ENCODE measurements around the gene PPIB.

The PPIB gene

DNA sequence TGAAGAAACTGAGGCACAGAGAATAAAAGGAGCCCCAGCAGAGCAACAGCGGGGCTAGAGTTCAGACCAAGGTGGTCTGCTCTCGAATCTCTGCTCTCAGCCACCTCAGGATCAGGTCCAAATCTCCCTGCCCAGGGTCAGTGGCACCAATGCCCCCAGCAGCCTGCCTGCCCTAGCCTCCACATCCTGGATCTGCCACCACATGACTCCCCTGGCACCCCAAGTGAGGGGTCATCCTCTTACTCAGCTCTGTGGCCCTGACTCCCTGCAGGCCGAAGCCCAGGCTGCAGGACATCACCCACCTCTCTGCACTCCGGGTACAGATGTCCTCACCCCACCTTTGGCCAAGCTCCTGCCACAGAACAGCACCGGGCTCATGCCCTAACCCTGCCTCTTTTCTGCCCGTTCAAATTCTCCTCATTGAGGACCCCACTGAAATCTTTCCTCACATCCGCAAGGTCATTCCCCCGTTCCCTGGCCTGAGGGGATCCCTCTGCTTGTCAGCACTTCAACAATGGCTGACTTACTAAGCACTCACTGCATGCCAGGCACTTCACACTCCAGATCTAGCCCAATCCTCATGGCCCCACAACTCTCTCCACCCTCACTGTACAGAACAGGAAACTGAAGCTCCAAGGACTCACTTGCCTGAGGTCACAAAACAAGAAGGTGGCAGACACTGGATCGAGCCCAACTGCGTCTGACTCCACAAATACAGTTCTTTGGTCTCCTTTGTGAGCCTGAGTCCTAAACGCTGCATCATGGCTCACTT is 4.3 kb downstream of the PPIB start:
- no peak for DNase-seq (ENCODE audit: low read depth, low spot score)

DNA sequence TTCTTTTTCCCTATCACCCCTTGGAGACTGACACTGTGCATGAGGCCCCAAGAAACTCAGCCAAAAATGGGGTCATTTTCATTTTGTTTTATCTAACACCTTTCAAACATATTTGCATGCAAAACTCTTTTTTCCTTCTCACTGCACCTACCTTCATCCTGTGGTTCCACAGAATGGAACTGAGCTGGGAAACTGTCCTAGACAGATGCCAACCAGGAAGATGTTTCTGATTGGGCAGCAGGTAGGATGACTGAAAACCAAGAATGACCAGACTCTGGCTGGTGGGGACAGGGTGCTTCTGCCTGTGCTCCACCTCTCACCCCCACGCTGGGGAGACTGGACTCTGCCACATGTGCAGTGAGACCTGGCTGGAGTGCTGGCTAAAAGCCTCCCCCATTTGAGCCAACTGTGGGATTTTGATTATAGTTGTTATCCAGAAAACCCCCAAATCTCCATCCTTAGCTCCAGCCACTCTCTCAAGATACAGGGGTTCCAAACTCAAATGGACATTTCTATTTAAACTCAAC is 5.2 kb downstream of the PPIB start:
- DNase-seq (ENCODE audit: low read depth, low spot score): no peak

DNA sequence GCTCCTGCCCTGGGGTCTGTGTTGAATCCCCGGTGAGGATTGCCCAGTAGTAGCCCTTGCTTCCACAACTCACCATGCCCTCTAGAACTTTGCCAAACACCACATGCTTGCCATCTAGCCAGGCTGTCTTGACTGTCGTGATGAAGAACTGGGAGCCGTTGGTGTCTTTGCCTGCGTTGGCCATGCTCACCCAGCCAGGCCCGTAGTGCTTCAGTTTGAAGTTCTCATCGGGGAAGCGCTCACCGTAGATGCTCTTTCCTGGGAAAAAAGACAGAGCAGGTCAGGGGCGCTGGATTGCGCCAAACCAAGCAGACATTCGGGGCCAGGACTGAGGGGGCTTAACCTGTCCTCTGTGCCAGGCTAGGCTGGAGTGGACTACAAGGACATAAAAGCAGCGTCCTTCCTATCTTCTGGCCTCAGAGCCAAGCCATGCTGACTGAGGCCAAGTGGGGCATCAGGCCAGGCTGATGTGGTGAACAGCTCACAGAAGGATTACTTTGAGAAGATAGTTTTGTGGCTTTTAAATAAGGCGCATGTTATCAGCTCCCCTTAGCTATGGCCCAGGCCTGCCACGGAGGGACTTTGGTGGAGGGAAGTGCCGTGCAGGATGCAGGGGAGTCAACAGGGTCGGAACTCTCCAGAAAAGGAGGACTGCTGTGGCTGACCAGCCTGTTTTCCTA is 6.0 kb downstream of the PPIB start:
- no peak for DNase-seq (ENCODE audit: low read depth, low spot score)

DNA sequence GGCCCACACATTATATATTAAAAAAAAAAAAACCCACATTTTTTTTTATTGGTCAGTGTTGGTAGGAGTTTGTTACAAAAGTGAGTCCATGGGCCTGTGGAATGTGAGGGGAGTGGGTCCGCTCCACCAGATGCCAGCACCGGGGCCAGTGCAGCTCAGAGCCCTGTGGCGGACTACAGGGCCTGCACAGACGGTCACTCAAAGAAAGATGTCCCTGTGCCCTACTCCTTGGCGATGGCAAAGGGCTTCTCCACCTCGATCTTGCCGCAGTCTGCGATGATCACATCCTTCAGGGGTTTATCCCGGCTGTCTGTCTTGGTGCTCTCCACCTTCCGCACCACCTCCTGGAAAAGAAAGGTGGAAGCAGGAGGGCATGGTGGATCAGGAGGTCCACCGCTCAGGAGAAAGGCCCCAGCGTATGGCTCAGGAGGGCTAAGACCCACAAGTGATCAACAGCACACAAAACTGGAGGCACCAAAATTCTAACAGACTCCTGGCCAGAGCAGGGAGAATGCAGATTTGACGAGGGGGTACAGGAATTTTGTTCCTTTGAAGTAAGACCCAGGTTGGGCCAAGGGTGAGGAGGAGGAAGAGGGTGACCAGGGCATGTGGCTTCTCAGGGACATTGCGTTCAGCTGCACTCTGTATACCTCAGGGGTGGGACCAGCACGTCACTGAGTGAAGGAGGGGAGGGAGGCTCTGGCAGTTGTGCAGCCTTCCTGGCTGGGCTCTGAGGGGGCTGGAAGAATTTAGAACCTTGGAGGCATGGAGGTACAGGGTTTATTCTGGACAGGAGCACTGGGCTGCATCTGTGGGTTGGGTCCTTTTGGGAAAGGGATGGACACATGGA is 6.8 kb downstream of the PPIB start:
- DNase-seq (ENCODE audit: low read depth, low spot score): no peak

DNA sequence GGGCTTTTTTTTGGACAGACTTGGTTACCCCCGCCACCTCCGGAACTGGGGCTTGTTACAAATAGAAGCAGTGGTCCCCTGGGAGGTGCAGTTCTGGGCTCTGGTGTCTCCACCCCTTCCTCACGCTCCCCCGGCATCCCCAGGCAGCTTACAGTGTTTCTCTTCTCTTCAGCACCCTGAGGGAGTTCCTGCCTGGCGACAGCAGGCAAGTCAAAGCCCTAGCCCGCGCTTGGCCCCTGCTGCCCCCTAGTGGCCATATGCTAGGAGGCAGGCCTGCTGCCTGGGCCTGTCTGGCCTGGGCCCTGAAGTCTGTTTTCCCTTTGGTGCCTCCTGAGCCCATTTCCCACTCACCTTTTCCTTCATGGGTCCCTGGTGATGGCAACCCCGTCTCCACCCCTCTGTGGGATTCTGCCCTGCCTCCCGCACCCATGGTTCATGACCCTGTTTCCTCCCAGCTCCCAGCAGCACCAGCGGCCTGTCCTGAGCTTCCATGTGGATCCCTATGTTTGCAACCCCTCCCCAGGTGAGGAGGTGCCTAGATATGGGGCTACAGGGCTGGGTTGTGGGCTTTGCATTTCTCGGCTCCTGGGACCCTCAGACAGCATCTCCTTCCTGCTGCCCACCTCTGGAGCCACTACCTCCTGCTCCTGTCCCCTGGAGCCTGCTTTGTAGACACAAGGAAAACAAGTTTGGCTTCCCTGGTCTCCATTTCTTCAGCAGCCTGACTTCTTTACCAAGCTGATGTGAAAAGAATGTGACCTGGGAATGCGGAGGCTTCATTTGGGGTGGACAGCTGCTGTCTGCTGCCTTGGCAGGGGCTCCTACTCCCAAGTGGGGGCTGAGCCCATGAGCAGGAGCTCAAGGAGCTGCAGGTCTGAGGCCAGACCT is 9.1 kb downstream of the PPIB start:
- peak; percentile 57 for DNase-seq (ENCODE audit: low read depth, low spot score)

DNA sequence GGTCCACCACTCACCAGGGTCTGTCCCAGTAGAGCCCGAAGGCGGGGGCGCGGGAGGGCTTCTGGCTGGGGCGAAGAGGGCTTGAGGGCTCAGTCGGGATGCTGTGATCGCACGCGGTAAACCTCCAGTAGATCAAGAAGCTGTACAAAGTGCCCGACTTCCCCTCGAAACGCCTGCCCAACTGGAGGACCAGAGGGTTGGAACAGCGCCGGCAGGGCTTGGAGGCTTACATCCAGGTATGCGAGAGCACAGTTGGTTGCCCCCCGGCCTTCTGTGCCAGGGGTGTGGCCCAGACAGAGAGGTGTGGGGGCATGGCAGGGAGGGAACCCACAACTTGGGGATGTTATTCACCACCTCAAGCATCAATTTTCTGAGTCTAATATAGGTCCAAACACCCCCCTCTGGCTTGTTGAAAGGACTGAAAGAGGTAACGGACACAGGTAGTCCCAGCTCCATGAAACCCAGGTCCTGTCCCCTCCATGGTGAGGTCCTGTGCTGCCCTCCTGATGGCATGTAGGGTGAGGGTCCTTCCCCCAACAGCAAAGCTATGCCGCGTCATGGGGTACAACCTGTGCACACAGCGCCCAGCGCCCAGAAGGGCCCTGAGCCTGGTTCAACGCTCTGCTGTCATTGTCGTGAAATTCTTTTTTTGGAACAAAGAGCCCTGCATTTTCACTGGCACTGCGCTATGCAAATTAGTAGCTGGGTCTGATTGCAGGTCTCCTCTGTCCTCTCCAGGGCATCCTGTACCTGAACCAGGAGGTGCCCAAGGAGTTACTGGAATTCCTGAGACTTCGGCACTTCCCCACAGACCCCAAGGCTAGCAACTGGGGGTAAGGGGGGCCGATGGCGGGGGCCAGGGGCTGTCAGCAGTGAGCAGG is 10.1 kb downstream of the PPIB start:
- DNase-seq (ENCODE audit: low read depth, low spot score): no peak

DNA sequence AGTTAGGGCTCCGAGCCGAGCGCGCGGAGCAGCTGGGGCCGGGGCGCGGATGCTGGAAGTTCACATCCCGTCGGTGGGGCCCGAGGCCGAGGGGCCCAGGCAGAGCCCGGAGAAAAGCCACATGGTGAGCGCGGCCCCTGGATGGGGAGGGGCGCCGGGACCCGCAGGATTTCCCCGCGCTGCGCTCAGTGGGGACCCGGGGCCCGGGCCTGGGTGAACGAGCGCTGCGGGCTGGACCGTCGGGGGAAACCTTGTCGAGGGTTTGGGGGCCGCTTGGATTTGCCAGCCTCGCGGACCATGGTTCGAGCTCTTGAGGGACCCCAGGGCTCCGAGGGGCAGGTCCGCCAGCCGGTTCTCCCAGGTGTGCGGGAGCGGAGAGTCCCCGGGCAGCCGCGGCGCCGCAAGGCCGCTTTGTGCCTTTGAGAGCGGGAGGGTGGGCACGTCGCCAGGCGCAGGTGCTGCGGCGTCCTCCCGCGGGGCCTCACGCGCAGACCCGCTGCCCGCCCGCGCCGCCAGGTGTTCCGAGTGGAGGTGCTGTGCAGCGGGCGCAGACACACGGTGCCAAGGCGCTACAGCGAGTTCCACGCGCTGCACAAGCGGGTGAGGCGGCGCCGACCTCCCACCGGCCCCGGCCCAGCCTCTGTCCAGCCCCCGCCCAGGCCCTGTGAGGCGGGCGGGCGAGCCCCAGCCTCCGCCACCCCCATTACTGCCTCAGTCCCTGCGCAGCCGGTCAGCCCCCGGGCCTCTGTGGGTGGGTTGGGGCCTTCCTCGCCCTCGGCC is 10.9 kb downstream of the PPIB start, which contains the start of gene SNX22:
SNX22 (plus strand) TSS at position 5 of the 780 bp plus-strand sequence; CDS start at position 50, 45 bp downstream.
- no peak for DNase-seq (ENCODE audit: low read depth, low spot score)

DNA sequence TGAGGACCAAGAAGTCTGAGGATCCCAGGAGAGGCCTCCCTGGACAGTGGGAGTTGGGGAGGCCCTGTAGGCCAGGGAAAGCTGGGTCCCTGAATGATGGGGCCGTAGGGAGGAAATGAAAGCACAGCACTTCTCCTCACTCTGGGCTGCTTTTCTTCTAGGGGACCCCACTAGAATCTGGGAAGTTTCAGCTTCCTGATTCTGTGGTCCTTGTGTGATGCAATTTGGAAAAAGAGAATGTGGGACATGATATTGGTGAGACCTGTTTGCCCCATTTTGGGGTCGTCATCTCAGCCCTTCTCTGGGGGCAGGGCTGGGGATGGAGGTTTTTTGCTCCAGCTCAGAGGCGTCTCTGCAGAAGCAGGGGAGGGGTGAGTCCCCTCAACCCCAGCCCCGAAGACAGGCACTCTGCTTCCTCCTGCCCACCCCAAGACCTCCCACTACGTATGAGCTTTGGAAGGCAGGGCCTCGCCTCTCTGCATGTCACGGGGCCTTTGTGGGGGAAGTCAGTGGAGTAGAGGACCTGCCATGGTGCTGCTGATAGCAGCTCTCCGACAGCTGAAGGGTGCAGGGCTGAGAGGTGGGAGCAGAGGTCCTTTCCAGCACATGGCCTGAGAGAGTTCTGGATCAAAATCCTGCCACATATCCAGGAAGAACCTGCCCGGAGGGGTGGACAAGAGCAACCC is 12.8 kb downstream of the PPIB start:
- no peak for DNase-seq (ENCODE audit: low read depth, low spot score)

DNA sequence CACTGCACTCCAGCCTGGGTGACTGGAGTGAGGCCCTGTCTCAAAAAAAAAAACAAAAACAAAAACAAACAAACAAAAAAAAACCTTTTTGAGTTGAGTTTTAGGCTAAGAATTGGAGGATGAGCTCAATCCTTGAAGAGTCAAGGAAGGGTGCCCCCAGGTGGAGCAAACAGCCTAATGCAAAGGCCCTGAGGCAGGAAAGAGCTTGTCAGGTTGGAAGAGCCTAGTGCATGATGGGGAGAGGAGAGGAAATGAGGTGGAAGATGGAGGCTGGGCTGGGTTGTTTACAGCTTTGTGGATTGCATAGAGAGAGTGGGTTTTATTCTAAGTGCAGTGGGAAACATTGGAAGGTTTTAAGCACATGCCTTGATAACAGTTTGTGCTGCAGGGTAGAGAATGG is 13.4 kb downstream of the PPIB start:
- no peak for DNase-seq (ENCODE audit: low read depth, low spot score)

DNA sequence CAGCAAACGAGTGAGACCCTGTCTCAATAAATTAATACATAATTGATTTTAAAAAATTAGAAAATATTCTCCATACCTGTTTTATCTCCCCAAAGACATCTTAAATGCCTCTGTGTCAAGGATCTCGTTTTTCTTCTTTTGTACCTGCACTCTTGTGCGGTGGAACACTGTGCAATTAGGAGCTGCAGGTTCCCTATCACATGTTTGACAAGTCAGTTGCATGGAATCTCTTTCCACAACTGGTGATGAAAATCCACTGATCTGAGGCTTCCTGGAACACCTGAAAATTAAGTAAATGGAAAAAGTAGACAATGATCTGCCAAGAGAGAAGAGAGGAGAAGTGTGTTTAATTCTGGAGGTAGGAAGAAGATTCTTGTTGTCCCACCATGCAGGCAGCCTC is 14.2 kb downstream of the PPIB start:
- no peak for DNase-seq (ENCODE audit: low read depth, low spot score)

DNA sequence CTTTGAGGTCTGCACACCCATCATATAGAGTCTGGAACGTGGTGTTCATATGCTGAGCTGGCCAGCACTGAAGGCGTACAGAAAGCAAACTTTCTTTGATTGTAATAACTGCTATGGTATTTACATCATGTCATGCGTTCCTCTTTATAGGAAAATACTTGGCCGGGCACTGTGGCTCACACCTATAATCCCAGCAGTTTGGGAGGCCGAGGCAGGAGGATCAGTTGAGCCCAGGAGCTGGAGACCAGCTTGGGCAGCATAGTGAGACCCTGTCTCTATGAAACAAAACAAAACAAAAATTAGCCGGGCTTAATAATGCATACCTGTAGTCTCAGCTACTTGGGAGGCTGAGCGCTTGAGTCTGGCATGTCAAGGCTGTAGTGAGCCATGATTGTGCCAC is 14.7 kb downstream of the PPIB start:
- no peak for DNase-seq (ENCODE audit: low read depth, low spot score)

DNA sequence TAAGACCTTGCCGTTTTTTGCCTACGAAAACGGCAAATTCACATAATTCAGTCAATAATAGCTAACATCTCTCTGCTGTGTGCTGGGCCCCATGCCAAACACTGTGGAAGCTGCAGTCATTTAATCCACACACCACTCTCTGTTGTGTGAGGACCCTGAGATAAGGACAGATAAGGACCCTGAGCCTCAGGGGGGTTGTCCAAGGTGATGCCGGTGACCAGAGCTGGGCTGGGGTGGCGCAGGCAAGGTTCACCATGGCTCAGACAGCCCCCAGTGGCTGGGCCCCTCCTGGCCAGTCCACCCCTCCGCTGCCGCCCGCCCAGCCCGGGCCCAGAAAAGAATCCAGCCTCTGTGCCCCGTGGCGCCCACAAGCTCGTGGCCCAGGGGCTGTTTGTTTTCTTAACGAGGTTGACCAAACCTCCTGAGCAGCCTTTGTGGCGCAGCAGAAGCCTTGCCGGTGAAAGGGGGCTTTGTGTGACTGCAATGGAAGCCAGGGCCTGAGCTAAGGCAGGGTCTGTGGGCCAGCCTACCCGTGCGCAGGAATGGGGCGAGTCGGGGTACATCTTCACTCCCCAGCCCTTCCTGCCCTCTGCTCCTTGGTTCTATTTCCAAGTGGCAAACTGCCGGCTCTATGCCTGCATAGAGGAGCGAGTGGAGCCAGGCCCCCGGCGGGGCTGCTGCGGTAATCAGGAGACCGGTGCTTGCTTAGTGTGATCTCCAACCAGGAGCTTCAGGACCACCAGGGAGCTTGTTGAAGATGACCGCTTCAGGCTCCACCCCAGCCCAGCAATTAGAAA is 15.7 kb downstream of the PPIB start:
- no peak for DNase-seq (ENCODE audit: low read depth, low spot score)

DNA sequence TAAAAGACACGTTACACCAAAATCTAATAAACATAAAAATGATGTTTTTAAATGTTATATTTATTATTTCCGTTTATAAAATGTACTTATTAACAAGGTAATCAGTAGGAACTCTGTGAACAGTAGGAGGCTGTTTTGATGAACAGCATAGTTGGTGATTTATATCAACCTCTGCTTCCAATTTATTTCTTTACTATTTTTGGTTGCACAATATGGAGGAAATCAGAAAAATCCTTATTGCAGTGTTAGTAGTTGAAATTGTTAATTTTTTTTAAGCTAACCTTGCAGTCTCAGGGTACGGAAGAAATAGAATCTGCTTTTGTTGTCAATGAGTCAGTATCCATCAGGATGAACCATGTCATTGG is 16.3 kb downstream of the PPIB start:
- no peak for DNase-seq (ENCODE audit: low read depth, low spot score)

DNA sequence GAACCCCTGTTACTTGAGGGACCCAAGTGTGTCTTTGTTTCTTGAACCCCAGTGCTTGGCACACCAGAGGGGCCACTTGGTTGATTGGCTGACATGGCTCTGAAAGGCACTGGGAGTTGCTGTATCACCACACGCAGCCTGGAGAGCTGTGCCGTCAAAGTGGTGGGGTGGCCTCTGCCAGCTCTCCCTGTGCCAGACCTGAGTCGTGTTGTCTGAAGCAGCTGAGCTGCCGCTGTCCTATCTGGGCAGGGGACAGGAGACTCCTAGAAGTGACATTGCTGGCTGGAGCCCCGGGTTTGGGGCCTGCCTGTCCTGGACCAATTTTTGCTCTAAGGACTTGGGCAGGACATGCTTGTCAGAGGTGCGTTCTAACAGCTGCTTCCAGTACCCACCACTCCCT is 16.8 kb downstream of the PPIB start:
- DNase-seq (ENCODE audit: low read depth, low spot score): no peak

DNA sequence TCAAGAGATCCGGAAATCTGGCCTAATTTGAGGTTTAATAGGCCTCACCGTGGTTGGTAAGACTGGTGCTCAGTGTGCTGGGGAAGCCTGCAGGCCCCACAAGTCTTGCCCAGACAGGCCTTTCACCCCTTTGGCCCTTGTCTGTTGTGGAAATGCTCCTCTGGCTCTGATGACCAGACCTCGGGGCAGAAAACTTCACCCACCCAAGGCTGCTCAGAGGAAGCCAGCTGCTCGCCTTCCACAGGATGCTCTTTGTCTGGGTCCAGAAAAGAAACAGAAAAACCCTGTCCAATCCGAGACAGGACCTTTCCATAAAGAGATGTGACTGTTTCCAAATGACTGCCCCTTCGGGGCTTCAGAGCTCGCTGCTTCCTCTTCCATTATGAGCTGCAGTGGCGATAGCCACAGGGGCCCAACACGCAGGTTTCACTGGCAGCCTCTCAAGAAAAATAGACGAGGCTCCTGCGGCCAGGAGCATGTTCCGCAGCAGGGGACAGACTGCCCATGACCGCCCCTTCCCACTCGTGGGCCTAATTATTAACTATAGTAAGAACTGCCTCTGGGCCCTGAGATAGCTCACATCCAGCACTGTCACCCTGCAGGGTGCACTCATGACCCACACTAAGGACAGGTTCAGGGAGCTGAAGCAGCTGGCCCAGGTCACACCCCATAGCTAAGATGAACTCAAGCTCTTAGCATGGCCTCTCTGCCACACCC is 18.1 kb downstream of the PPIB start:
- no peak for DNase-seq (ENCODE audit: low read depth, low spot score)

DNA sequence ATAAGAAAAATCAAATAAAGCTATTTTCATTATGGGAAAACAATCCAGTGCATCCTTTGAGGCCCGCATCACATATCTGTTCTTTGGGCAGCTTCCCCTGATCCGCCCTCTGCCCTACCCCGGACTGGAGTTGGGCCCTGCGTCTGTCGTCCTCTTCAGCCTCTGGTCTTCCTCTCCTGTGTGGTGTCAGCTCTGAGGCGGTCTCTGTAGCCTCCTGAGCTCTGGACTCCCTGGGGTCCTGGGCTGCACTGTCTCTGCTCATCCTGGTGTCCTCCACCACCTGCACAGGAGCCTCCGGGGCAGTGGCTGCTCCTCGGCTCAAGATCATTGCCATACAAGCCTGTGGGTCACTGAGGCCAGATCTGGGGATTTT is 18.6 kb downstream of the PPIB start:
- no peak for DNase-seq (ENCODE audit: low read depth, low spot score)

DNA sequence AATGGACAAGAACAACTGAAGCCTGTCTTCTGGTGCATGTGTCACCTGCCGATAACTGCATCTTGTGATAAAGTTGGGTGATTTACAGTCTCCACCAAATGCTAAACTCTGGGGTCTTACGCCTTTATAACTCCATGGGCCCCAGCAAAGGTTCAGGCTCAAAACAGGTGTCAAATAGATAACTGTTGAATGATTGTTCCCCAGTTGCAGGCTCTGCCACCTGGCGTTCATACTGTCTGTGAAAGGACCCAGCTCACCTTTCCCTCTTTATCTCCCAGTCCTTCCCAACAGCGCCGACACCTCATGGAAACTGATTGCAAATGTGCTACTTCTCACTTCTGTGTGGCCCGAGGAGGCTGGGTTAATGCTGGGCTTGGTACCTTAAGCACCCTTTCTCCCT is 19.5 kb downstream of the PPIB start:
- no peak for DNase-seq (ENCODE audit: low read depth, low spot score)
